Measurements from ENCODE around the gene KDM4D.

DNA sequence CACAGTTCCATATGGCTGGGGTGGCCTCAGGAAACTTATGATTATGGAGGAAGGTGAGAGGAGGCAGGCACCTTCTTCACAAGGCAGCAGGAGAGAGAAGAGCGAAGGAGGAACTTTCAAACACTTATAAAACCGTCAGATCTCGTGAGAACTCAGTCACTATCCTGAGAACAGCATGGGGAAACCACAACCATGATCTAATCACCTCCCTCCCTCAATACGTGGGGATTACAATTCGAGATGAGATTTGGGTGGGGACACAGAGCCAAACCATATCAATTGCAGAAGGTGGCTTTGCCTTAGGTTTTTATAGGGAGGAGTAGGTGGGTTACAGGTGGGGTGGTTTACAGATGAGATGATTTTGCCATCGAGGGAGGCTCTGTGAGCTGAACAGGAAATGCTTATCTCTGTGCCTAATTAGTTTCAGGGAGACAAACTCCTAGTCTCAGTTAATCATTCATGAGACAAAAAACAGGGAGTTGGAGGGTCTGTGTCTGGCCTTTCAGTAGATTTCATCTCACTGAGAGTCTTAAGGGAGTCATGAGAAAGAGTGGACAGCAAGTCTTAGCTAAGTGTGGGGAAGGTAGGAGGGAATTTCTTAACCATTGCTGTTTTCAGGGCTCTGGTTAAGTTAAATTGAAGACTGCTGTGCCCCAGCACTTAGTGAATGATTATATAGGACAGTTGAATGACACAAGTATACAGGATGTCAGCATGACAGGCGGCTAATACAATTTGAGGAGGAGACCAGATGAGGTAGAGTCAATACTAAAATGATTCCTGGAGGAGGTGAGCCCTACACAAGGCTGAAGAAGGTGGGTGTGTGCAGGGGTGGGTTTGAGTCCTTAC lies 47.9 kb upstream of the KDM4D start:
- TF ChIP-seq, protein P1, sequence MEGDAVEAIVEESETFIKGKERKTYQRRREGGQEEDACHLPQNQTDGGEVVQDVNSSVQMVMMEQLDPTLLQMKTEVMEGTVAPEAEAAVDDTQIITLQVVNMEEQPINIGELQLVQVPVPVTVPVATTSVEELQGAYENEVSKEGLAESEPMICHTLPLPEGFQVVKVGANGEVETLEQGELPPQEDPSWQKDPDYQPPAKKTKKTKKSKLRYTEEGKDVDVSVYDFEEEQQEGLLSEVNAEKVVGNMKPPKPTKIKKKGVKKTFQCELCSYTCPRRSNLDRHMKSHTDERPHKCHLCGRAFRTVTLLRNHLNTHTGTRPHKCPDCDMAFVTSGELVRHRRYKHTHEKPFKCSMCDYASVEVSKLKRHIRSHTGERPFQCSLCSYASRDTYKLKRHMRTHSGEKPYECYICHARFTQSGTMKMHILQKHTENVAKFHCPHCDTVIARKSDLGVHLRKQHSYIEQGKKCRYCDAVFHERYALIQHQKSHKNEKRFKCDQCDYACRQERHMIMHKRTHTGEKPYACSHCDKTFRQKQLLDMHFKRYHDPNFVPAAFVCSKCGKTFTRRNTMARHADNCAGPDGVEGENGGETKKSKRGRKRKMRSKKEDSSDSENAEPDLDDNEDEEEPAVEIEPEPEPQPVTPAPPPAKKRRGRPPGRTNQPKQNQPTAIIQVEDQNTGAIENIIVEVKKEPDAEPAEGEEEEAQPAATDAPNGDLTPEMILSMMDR (IDR thresholded peaks at IDR 0.05), result no peak
- no peak for TF ChIP-seq POLR2A (IDR thresholded peaks at IDR 0.05)

All from thyroid gland (tissue), 4 donors.